T follicular helper cell (primary cell): Measurements from ENCODE around the gene CDH8.

Source experiments
- DNase-seq: peaks from one replicate; pipeline ENCODE4 v3.0.0-alpha.2; 2020; ENCODE audit warnings: low read depth

The CDH8 gene

DNA sequence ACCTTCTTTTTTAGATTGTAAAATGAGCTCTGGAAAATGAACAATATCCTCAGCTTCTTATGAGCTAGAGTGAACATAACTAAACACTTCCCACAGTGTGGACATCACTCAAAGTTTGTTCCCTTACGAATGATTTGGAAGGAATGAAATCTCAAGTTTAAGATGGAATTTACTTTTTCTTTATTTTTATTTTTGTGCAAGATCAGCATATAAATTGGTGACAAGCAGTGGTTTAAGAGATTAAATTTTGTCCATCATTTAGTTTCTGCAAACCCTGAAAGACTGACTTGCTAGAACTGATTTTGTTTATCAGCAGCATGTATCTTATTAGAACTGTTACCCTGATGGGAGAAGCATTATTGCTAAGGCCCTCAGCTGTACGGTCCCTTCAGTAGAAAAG is 420.1 kb downstream of the CDH8 start:
- DNase-seq: no peak

DNA sequence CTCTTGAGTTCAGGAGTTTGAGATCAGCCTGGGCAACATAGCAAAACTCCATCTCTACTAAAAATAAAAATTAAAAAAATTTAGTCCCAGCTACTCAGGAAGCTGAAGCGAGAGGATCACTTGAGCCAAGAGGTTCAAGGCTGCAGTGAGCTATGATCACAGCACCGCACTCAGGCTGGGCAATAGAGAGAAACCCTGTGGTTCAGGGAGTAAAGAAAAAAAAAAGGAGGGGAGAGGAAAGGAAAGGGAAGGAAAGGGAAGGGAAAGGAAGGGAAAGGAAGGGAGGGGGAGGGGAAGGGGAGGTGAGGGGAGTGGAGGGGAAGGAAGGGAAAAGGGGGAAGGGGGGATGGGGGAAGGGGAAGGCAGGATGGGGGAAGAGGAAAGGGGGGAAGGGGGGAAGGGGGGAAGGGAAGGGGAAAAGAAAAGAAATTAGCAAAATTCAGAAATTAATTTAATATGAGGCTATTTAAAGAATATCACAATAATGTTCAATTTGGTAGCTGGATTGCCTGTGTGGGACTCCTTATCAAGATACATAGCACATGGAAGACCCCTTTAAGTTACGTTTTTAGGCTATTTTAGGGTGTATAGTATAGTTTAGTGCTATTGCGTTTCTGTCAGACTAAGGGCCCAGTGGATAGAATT is 424.3 kb downstream of the CDH8 start:
- DNase-seq: no peak

DNA sequence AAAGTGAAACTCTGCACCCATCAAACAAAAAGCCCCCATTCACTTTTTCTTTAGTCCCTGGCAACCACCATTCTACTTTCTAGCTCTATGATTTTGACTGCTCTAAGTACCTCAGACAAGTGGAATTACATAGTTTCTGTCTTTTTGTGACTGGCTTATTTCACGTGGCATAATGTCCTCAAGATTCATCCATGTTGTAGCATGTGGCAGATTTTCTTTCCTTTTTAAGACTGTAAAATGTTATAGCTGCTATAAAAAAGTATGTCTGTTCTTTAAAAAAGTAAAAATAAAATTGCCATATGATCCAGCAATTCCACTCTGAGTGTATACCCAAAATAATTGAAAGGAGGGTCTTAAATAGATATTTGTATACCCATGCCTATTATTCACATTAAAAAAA is 429.7 kb downstream of the CDH8 start:
- no peak for DNase-seq
